NB4 (cell line): Measurements from ENCODE around the gene SAMM50.

Experiments used
- DNase-seq: peaks from one replicate; pipeline ENCODE4 v3.0.0; 2010; ENCODE audit warnings: low read depth
- H3K4me3 ChIP-seq: one replicate; pipeline ENCODE4 v1.5.1; 2011; ENCODE audit warnings: mild to moderate bottlenecking, low read depth, low read length, moderate library complexity
- MYC ChIP-seq: IDR thresholded peaks from 2 replicates; pipeline ENCODE4 v1.6.1; 2011; ENCODE audit warnings: low read depth, low read length
- POLR2A ChIP-seq: IDR thresholded peaks from 2 replicates; pipeline ENCODE4 v1.6.1; 2011; ENCODE audit warnings: mild to moderate bottlenecking; ENCODE audit not compliant: insufficient read length; ENCODE audit errors: extremely low read depth
- TF ChIP-seq, protein P1 (sequence below): IDR thresholded peaks from 2 replicates; pipeline ENCODE4 v1.6.1; 2011; ENCODE audit warnings: low read depth, low read length
- TF ChIP-seq, protein P2 (sequence below): IDR thresholded peaks from one replicate; pipeline ENCODE4 v1.5.1; 2012; ENCODE audit warnings: low read depth, low read length

The SAMM50 gene

DNA sequence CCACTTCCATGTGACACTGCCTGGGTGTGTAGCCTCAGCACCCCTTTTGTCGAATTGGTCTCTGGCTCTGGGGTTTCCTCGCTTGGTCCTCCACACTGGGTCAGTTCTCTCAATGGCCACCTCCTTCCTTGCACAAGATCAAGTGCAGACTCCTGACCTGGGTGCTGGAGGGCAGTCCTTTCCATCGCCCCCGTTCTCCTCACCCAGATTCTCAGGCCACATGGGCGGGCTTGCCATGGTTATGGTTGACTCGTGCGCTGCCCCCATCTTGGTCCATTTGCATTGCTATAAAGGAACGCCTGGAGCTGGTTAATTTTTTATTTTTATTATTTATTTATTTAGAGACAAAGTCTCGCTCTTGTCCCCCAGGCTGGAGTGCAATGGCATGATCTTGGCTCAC is 63.4 kb downstream of the SAMM50 start:
- no peak overlapping the region for H3K4me3 ChIP-seq
- TF ChIP-seq POLR2A (no peak), MYC (no peak)
- TF ChIP-seq, protein P1, sequence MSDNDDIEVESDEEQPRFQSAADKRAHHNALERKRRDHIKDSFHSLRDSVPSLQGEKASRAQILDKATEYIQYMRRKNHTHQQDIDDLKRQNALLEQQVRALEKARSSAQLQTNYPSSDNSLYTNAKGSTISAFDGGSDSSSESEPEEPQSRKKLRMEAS, result no peak
- no peak for DNase-seq

DNA sequence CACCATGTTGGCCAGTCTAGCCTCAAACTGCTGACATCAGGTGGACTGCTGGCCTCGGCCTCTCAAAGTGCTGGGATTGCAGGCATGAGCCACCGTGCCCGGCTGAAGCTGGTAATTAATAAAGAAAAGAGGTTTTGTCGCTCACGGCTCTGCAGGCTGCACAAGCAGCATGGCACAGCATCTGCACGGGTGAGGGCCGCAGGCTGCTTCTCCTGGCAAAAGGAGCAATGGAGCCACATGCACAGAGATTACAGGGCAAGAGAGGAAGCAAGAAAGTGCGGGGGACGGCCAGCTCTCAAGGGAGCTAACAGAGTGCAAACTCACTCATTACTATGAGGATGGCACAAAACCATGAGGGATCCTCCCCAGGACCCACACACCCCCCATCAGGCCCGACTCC is 64.2 kb downstream of the SAMM50 start:
- TF ChIP-seq, protein P1, result no peak
- no peak for TF ChIP-seq POLR2A
- no peak for TF ChIP-seq MYC
- TF ChIP-seq, protein P2, sequence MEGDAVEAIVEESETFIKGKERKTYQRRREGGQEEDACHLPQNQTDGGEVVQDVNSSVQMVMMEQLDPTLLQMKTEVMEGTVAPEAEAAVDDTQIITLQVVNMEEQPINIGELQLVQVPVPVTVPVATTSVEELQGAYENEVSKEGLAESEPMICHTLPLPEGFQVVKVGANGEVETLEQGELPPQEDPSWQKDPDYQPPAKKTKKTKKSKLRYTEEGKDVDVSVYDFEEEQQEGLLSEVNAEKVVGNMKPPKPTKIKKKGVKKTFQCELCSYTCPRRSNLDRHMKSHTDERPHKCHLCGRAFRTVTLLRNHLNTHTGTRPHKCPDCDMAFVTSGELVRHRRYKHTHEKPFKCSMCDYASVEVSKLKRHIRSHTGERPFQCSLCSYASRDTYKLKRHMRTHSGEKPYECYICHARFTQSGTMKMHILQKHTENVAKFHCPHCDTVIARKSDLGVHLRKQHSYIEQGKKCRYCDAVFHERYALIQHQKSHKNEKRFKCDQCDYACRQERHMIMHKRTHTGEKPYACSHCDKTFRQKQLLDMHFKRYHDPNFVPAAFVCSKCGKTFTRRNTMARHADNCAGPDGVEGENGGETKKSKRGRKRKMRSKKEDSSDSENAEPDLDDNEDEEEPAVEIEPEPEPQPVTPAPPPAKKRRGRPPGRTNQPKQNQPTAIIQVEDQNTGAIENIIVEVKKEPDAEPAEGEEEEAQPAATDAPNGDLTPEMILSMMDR, result no peak
- peak; percentile 14 for DNase-seq
- H3K4me3 ChIP-seq, result no peak overlapping the region

DNA sequence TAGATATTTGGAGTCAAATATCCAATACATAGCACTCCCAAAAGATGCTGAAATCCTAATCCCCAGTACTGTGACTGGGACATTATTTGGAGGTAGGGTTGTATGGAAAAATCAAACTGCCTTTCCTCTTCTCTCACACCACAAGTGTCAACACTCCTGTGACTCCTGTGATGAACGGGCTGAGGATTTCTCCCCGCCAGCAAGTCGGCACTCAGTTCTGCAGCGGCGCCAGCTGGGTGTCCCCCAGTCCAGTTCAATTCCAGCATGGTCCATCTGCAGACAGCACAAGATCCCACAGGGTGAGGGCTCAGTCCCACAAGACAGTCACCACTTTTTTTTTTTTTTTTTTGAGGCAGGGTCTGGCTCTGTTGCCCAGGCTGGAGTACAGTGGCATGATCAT is 64.6 kb downstream of the SAMM50 start:
- DNase-seq, result no peak
- TF ChIP-seq MYC (no peak), POLR2A (no peak)
- TF ChIP-seq, protein P1, result no peak
- TF ChIP-seq, protein P2, result no peak
- no peak overlapping the region for H3K4me3 ChIP-seq

DNA sequence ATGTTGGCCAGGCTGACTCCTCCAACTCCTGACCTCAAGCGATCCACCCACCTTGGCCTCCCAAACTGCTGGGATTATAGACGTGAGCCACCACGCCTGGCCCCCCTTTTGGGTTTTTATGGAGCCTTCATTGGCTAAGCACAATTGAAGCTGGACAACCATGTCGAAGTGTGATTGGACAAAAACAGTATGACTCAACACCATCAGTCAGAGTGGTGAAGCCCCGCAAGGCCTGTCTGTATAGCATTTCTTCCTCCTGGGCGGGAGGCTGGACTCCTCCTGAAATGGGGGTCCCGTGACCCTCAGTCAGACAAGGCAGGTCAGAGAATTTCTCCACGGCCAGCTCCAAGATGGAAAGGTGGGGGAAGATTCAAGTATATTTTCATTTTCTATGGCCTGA is 65.7 kb downstream of the SAMM50 start:
- TF ChIP-seq MYC (no peak), POLR2A (no peak)
- TF ChIP-seq, protein P1, result no peak
- TF ChIP-seq, protein P2, result no peak
- H3K4me3 ChIP-seq, result no peak overlapping the region
- peak; percentile 22 for DNase-seq

DNA sequence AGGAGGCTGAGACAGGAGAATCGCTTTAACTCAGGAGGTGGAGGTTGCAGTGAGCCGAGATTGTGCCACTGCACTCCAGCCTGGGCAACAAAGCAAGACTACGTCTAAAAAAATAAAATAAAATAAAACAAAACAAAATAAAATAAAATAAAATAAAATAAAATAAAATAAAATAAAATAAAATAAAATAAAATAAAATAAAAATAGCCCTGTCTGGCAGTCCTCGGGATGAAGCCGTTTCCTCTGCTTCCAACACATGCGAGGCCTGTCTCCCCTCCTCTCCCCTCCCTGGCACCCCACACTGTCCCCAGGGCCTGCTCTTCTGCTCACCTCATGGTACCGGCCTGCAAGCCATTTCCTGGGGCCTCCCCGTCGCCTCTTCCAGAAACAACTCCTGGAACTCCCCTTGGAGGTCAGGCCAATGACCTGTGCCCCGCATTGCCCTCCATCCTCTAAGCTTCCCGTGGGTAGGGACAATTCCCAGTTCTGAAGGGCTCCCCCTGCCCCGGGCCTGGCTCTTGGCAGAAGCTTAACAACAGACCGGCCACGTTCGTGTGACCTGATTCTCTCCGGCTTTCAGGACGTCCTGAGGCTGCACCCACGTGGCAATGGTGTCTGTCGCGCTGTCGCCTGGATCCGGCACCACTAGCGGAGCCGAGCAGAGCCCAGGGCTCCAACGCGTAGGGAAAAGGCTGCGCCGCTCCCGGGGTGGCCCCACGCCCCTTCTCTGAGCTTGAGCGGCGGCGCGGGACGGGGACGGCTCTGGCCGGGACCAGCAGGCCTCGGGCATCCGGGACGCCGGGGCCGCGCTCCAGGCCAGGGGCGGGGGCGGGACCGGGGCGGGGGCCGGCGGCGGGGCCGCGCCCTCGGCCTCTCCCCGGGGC is 68.4 kb downstream of the SAMM50 start:
- DNase-seq, result peak; percentile 71
- TF ChIP-seq, protein P2, result no peak
- TF ChIP-seq, protein P1, result peak; percentile 71
- TF ChIP-seq POLR2A (peak; percentile 56), MYC (0 out of 2 replicates have a peak, but pooled peaks have one; percentile 23)
- H3K4me3 ChIP-seq, result peak overlapping the region; percentile 80

DNA sequence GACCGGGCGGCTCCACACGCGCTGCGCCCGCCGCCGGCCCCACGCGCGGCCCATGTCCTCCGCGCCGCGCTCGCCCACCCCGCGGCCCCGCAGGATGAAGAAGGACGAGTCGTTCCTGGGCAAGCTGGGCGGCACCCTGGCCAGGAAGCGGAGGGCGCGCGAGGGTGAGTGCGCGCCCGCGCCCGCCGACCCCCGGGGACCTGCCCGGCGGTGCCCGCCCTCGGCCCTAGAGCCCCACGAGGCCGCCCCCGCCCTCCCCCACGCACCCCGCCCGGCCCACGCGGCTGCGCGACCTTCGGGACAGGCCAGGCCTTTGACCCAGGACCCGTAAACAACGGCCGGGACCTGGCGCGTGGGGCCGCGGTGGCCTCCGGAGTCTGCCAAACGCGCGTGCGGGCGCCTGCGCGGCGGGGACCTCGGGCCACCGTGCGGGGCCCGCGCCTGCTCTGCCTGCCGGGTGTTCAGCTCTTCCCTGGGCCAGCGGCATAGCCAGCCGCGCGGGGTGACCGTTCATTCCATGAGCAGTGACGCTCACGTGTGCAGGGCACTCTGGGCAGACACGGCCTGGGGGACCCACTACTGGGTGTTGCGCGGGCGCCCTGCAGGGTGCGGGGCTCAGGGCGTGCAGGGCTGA is 69.2 kb downstream of the SAMM50 start, which contains the start of gene PARVB:
TSS of gene PARVB (plus strand) at position 15 of the 634 bp plus-strand sequence. CDS start at position 53, 38 bp downstream.
- TF ChIP-seq, protein P1, result peak; percentile 30; the same call in 1 of the 2 replicates
- TF ChIP-seq POLR2A, result peak; percentile 27
- no peak for TF ChIP-seq MYC
- TF ChIP-seq, protein P2, result no peak
- DNase-seq, result peak; percentile 55
- peak within 1 kb of the TSS; percentile 80 for H3K4me3 ChIP-seq
